GM19467 (cell line): ENCODE results near the gene PLD1.
"Not testable (repeated sequence)": the region's sequence is repeated elsewhere in the genome, so short reads cannot be mapped to it uniquely, and the experiment has no call there.

Experiments used
- ATAC-seq: cut with Tn5 transposase; IDR thresholded peaks from one replicate; pipeline ENCODE4 v1.9.1; 2021; ENCODE audit warnings: mild to moderate bottlenecking, moderate library complexity; ENCODE audit not compliant: unreplicated experiment

The PLD1 gene

GRCh38 chr3:171626799-171627198 is 183.5 kb downstream of the PLD1 start:
- not testable (repeated sequence) for ATAC-seq

DNA sequence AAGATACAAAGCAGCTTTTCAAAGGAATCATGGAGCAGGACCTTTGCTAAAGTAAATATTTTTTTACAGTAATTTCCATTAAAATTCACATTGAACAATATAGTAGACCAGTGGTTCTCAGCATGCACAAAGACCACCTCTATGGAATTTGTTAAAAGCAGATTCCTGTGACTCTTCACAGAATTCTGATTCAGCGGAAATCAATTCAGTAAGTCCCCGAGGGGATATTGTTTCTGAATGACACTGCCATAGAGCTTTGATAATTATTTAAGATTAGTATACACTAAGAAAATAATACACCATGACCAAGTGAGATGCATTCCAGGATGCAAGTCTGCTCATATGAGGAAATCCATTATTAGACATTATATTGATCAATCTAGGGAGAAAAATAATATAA is 188.2 kb downstream of the PLD1 start:
- ATAC-seq, result no peak

GRCh38 chr3:171620825-171621434 is 189.4 kb downstream of the PLD1 start:
- no peak for ATAC-seq

DNA sequence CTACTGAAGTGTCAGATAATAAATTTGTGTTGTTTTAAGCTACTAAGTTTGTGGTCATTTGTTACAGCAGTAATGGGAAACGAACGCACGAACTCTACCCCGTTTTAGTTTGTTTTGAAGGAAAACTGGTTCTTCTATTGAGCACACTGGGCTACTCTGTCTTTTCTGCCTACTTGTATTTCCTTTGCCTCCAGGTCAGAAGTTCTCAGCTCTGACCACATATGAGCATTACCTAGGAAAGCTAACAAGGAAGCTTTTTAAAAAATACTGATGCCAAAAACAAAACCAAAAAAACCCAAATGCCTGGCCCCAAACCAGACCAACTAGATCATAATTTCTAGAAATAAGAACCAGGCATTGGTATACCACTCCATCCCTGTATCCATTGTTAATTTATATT is 193.5 kb downstream of the PLD1 start:
- ATAC-seq, result no peak

GRCh38 chr3:171615686-171616085 is 194.6 kb downstream of the PLD1 start:
- no peak for ATAC-seq

DNA sequence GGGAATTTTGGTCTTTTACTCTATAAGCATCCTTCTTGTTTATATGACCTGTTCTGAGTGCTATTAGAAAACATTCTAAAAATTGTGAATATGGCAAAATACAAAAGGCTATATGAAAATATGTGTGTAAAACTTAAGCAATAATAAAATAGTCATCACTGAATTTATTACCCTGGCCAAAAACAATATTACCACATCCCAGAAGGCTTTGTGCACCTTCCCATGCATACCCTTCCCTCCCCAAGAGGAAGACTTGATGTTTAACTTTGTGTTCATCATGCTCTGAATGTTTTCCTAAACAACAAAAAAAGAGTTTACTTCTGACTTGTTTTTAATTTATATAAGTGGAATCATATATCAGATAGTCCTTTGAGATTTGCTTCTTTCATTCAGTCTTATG is 195.0 kb downstream of the PLD1 start:
- no peak for ATAC-seq

DNA sequence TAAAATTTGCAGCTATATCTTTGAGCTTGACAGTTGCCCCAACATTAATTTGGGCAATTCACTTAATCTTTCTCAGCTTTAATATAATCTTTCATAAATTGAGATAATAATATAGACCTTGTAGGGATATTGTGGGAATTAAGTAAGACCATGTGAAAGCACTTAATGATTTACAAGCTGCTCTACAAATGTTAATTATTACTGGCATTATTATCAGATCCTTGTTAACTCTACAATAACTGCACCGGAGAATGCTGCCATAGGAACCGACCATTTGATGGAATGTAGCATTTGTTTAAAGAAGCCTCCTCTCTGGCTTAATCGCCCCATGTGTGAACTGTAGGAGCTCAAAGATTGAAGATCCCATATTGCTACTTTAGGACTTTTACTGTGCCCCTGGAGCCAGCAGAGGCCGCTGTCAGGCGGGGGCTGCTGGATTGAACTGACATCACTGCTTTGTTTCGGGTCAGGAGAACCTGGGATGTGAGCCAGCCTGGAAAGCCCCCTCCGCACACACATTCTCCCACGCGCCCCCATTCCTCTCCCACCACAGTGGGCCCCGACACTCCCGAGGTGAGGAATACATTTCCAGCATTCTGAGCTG is 195.9 kb downstream of the PLD1 start:
- no peak for ATAC-seq

GRCh38 chr3:171607452-171607851 is 202.8 kb downstream of the PLD1 start:
- no peak for ATAC-seq

- no peak for ATAC-seq
Observed at GRCh38 chr3:171606151-171606751, 204.0 kb downstream of the PLD1 start.

- no peak for ATAC-seq
Observed at GRCh38 chr3:171604370-171604769, 205.9 kb downstream of the PLD1 start.

GRCh38 chr3:171602072-171602471 is 208.2 kb downstream of the PLD1 start:
- ATAC-seq, result no peak

- ATAC-seq, result no peak
Observed at GRCh38 chr3:171600030-171600429, 210.3 kb downstream of the PLD1 start.

- ATAC-seq, result no peak
Observed at GRCh38 chr3:171598990-171599389, 211.3 kb downstream of the PLD1 start.

- ATAC-seq, result no peak
Observed at GRCh38 chr3:171592786-171593185, 217.5 kb downstream of the PLD1 start.

GRCh38 chr3:171591070-171591469 is 219.2 kb downstream of the PLD1 start:
- no peak for ATAC-seq

DNA sequence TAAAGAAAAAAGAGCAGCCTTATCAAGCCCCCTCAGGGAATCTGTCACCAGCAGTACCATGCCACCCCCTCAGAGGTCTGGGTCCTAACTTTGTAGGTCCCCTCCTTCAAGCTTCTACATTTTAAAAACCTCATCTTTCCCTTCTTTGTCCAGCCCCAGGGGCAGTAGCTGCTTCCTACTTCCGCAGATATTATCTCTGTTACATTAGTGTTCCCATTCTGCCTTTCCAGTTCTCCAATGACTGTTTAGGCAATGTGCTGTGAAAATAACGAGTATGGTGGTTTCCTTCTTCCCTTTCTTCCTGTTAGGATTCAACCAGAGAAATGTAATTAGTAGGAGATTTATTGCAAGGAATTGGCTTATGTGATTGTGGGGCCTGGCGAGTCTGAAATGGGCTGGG is 224.0 kb downstream of the PLD1 start:
- ATAC-seq, result no peak

DNA sequence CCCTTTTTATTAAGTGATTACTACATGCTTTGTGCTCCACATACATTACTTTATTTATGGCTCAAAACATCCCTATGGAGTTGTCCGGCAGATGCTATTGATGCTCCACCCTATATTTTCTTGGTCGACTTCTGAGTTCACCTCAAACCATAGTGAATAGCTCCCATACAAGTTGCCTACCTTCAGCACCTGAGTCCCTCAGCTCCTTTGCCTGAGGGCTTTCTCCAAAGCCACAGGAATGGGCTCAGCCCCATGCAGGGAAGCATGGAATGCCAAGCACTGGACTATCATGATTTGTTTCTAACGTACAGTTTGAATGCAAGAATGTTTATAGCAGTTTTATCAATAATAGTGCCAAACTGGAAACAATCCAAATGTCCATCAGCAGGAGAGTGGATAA is 225.2 kb downstream of the PLD1 start:
- ATAC-seq, result no peak

DNA sequence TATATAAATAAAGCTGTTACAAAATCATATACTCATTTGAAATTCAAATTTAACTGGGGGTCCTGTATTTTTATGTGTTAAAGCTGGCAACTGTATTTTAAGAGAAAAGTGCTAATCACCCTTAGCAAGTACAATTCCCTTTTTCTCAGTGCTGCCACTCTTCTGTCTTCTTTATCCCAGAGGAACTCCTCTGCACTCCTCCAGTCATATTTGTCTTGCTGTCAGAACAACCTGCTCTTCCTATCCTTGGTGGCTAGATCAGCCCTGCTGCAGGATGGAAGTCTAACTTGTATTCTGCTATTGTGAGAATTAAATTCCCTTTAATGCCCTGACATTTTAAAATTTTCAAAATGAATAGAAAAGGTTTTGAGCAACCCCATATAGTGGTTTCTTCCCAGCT is 226.2 kb downstream of the PLD1 start:
- ATAC-seq, result no peak

GRCh38 chr3:171574556-171575240 is 235.6 kb downstream of the PLD1 start:
- no peak for ATAC-seq

DNA sequence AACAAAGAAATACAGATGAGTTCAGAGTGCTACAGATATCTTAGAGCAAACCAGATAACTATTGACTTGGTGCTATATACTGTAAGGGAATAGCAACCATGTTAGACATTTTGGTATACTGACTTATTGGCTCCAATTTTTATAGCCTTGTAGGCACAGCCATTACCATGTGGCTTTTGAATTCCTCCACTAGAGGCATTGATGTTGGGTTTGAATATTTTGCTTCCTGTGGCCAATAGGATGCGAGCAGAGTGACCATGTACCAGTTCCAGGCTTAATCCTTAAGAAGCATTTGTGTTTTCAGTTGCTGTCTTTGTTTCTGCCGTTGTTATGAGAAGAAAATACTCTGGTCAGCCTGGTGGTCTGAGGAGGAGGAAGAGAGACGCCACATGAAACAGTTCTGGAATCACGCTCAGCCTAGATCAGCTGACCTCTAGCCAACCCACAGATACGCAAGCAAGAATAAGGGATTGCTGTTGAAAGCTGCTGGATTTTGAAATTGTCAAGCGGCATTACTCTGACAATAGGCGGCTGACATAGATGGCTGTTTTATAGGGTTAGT is 240.6 kb downstream of the PLD1 start:
- ATAC-seq, result no peak

GRCh38 chr3:171568766-171569165 is 241.5 kb downstream of the PLD1 start:
- ATAC-seq, result no peak
